Small intestine (tissue), 7 donors: ENCODE results near the gene MACIR. TPM values are rescaled to one million over a fixed set of nuclear protein-coding genes. Genes with fewer than 3 reads are reported as not detected.

Experiments
- DNase-seq, 2 donors: peaks; one replicate each; pipeline versions ENCODE4 v3.0.0 to v3.0.0-alpha.2; 2013
- FAIRE-seq: peaks from 2 replicates; lab custom pipeline; 2012; peaks lifted over from hg19 to GRCh38; lab: Jason Lieb, UNC
- H3K27ac ChIP-seq, 3 donors: one replicate each; pipeline ENCODE4 v1.5.1; 2013; ENCODE audit warnings: low read length in 2 of 3, mild to moderate bottlenecking in 2 of 3, control low read depth in 1 of 3, inconsistent platforms in 1 of 3, low read depth in 1 of 3, moderate library complexity in 1 of 3
- H3K27me3 ChIP-seq, 3 donors: one replicate each; pipeline ENCODE4 v1.6.1; 2013; ENCODE audit warnings: low read length in 3 of 3, inconsistent platforms in 1 of 3; ENCODE audit not compliant: control insufficient read depth in 3 of 3, insufficient read depth in 3 of 3
- H3K36me3 ChIP-seq, 3 donors: one replicate each; pipeline ENCODE4 v1.6.1; 2013; ENCODE audit warnings: low read length in 3 of 3, inconsistent platforms in 1 of 3, low read depth in 1 of 3, mild to moderate bottlenecking in 1 of 3, moderate library complexity in 1 of 3; ENCODE audit not compliant: control insufficient read depth in 3 of 3, insufficient read depth in 2 of 3
- H3K4me1 ChIP-seq, 3 donors: one replicate each; pipeline ENCODE4 v1.6.1; 2013; ENCODE audit warnings: low read length in 2 of 3, inconsistent platforms in 1 of 3, low read depth in 1 of 3, mild to moderate bottlenecking in 1 of 3, moderate library complexity in 1 of 3; ENCODE audit not compliant: control insufficient read depth in 3 of 3, insufficient read depth in 2 of 3
- H3K4me3 ChIP-seq, 3 donors: one replicate each; pipeline ENCODE4 v1.5.1; 2013; ENCODE audit warnings: low read length in 3 of 3, control low read depth in 1 of 3, inconsistent platforms in 1 of 3, low read depth in 1 of 3, mild to moderate bottlenecking in 1 of 3, moderate library complexity in 1 of 3
- H3K9me3 ChIP-seq, 2 donors: one replicate each; pipeline ENCODE4 v1.6.1; 2013; ENCODE audit warnings: low read depth in 1 of 2, low read length in 1 of 2; ENCODE audit not compliant: control insufficient read depth in 2 of 2, insufficient read depth in 1 of 2
- WGBS, 3 donors: extraction: QIAGEN DNeasy Blood & Tissue Kit; methylation state at CpG; one replicate each; pipeline ENCODE4 v1.1.7; 2013; 5-methylcytosine and 5-hydroxymethylcytosine counted together
- polyA plus RNA-seq, 4 donors: library from polyadenylated mRNA; stranded (reverse) in 3 of 4; unstranded in 1 of 4; fragments of 200-250 nt in 3 of 4; fragments of 120-200 nt in 1 of 4; gene quantifications; one replicate each; pipeline versions ENCODE4 v1.2.1 to v1.2.3, GENCODE V29; 2013
- donor health status: healthy with polysubstance abuse.
- donor health status: control.
- donor health status: control.
- donor health status: Bipolar disorder and iron deficiency.
- donor health status: healthy.

MACIR gene
- polyA plus RNA-seq, 4 donors: 9.2 to 51.9 (median 16.7) TPM

DNA sequence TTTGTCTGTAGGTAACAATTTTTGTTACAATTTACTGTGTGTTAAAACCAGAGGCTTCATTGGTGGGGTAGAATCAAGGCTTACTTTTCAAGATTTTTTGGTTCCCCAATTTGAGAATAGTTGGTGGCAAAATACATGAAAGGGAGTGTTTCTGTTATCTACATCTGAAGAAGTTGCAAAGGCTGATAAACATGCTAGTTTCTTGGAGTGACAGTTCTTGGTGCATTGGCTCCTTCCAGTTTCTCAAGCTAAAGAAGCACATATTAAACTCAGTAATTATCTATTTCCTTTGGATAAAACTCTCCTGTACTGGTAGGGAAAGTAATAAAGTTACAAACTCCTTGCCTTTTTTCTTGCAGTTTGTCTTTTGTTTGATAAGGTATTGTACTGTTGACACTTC is 5.9 kb downstream of the MACIR start:
- DNase-seq (no peak), FAIRE-seq (no peak)
- H3K27me3 ChIP-seq: no peaks in the 10 kb centered on the region
- H3K9me3 ChIP-seq: no peaks in the 10 kb centered on the region
- H3K4me3 ChIP-seq: no peak overlapping the region
- peaks cover 0 to 24% (median 10%) of the 10 kb centered on the region in 3 donors for H3K4me1 ChIP-seq
- H3K36me3 ChIP-seq: peaks cover 0 to 5% (median 2%) of the 10 kb centered on the region in 3 donors
- H3K27ac ChIP-seq: peak overlapping the region in 1 of 3 donors; percentile 6

- Histone ChIP-seq H3K9me3 (no peaks in the 10 kb centered on the region), H3K27ac (no peak overlapping the region)
- FAIRE-seq: no peak
Measured at GRCh38 chr5:103270581-103270980, 12.0 kb downstream of the MACIR start.

GRCh38 chr5:103271570-103272289 is 13.2 kb downstream of the MACIR start:
- FAIRE-seq (no peak), DNase-seq (peak in 1 of 2 donors; percentile 31)
- H3K9me3 ChIP-seq: no peaks in the 10 kb centered on the region
- no peak overlapping the region for H3K27ac ChIP-seq
- WGBS, 3 donors: 14 to 40% (median 22%) methylated on average over 2 of the region's 2 CpGs
- H3K36me3 ChIP-seq: peaks cover 4 to 13% (median 8%) of the 10 kb centered on the region in 3 donors
- H3K4me1 ChIP-seq: peaks cover 2 to 8% (median 6%) of the 10 kb centered on the region in 3 donors
- H3K27me3 ChIP-seq: no peaks in the 10 kb centered on the region
- H3K4me3 ChIP-seq: no peak overlapping the region

More at GRCh38 chr5:103270581-103270980, 12.0 kb downstream of the MACIR start:
- Histone ChIP-seq H3K4me3 (no peak overlapping the region), H3K36me3 (peaks cover 0 to 5% (median 2%) of the 10 kb centered on the region in 3 donors), H3K27me3 (no peaks in the 10 kb centered on the region), H3K4me1 (peaks cover 2 to 11% (median 6%) of the 10 kb centered on the region in 3 donors)
- DNase-seq: no peak

DNA sequence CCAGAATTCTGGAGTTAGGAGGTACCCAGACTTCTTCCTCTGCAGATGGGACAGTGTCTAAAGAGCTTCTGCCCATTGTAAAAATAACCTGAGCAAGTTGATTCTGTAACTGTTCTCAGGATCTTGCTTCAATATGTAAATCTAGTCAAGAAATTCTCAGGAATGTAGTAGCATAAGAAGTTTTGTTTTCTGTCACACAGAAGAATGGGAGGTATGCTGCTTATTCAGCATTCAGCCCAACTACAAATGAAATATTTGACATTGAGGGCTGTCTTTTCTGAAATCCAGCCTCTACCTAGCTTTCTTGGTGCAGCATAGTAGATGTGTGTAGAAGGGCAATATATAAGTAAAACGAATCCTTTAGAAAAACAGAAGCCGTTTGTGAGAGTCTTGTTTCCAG is 13.8 kb downstream of the MACIR start:
- H3K36me3 ChIP-seq: peaks cover 4 to 13% (median 8%) of the 10 kb centered on the region in 3 donors
- FAIRE-seq (no peak), DNase-seq (no peak)
- 90 to 93% (median 92%) methylated on average over 2 of the region's 2 CpGs for WGBS, 3 donors
- peaks cover 2 to 8% (median 6%) of the 10 kb centered on the region in 3 donors for H3K4me1 ChIP-seq
- H3K27me3 ChIP-seq: no peaks in the 10 kb centered on the region
- H3K27ac ChIP-seq: no peak overlapping the region
- H3K4me3 ChIP-seq: no peak overlapping the region
- H3K9me3 ChIP-seq: no peaks in the 10 kb centered on the region

DNA sequence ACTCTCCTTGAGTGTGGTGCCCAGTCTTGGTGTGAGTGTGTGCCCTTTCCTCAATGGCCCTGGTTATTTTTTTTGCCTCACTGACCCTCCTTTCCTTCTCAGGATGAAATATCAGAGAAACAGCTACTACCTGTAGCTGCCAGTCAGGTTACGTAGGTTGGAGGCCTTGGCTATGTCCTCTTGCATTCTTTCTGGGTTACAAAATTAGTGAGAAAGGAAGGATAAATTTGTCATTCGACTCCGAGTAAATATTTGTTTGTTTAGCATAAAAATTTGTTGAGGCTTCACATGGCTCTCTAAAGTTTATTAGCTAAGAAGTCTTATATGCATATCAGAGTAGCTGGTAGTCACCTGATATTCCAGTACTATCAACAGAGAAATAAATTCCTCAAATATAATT is 15.4 kb downstream of the MACIR start:
- 91 to 96% (median 95%) methylated on average over 3 of the region's 3 CpGs for WGBS, 3 donors

DNA sequence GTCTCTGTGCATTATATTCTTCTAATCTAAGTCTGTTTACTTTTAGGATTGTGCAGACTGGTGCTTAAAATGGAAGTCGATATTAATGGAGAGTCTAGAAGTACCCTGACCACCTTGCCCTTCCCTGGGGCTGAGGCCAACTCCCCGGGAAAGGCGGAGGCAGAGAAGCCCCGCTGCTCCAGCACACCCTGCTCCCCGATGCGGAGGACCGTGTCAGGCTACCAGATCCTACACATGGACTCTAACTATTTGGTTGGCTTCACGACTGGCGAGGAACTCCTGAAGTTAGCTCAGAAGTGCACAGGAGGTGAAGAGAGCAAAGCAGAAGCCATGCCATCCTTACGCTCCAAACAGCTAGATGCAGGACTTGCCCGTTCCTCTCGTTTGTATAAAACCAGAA is 17.3 kb downstream of the MACIR start:
- WGBS, 3 donors: 97 to 99% (median 97%) methylated on average over 12 of the region's 12 CpGs
- Histone ChIP-seq H3K36me3 (peaks cover 2 to 11% (median 8%) of the 10 kb centered on the region in 3 donors), H3K27me3 (no peaks in the 10 kb centered on the region), H3K27ac (no peak overlapping the region), H3K9me3 (no peaks in the 10 kb centered on the region), H3K4me1 (peaks cover 2 to 8% (median 6%) of the 10 kb centered on the region in 3 donors), H3K4me3 (no peak overlapping the region)
- DNase-seq (no peak), FAIRE-seq (no peak)

More for the DNA sequence above, 15.4 kb downstream of the MACIR start:
- FAIRE-seq (no peak), DNase-seq (no peak)
- Histone ChIP-seq H3K4me3 (no peak overlapping the region), H3K27me3 (no peaks in the 10 kb centered on the region), H3K27ac (no peak overlapping the region), H3K4me1 (peaks cover 2 to 8% (median 6%) of the 10 kb centered on the region in 3 donors), H3K9me3 (no peaks in the 10 kb centered on the region), H3K36me3 (peaks cover 3 to 9% (median 8%) of the 10 kb centered on the region in 3 donors)

DNA sequence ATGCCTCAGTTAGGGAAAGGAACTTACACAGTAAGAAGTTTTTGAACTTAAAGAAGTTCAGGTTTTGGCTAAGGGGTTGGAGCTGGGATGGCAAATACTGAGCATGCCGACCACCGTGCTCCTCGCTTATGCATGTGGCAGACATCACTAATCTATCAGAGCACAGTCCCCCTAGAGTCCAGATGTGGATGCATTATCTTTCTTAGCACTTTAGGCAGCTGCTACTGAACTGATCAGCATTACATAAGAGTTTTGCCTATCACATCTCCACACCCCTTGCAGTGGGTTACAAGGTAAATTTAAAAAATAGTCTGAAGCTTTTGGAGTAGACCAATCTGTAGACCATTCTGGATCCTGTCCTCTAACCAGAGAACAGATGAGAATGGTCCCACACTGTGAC is 22.4 kb downstream of the MACIR start:
- FAIRE-seq (no peak), DNase-seq (no peak)
- WGBS, 3 donors: 95 to 98% (median 97%) methylated on average over 3 of the region's 3 CpGs

GRCh38 chr5:103283120-103283519 is 24.6 kb downstream of the MACIR start:
- Histone ChIP-seq H3K9me3 (no peaks in the 10 kb centered on the region), H3K4me3 (no peak overlapping the region), H3K4me1 (no peaks in the 10 kb centered on the region), H3K27me3 (no peaks in the 10 kb centered on the region), H3K27ac (no peak overlapping the region), H3K36me3 (peaks cover 0 to 4% (median 0%) of the 10 kb centered on the region in 3 donors)
- DNase-seq (no peak), FAIRE-seq (no peak)
- WGBS, 3 donors: 75 to 94% (median 93%) methylated on average over 2 of the region's 2 CpGs

More for the DNA sequence above, 22.4 kb downstream of the MACIR start:
- H3K27me3 ChIP-seq: no peaks in the 10 kb centered on the region
- H3K4me1 ChIP-seq: no peaks in the 10 kb centered on the region
- H3K36me3 ChIP-seq: peaks cover 2 to 8% (median 5%) of the 10 kb centered on the region in 3 donors
- H3K27ac ChIP-seq: no peak overlapping the region
- H3K9me3 ChIP-seq: no peaks in the 10 kb centered on the region
- no peak overlapping the region for H3K4me3 ChIP-seq
